Activated CD4-positive, alpha-beta T cell treated with anti-CD3 and anti-CD28 coated beads, Interleukin-2, Interleukin-6, amounts not matched to agents 100 ng/mL and 50 ng/mL, durations not matched to agents 16 hours and 8 hours (primary cell): Measurements from ENCODE around the gene SLC6A19.

Experiments used
- DNase-seq: peaks from one replicate; pipeline ENCODE4 v3.0.0-alpha.2; 2020

Gene SLC6A19

DNA sequence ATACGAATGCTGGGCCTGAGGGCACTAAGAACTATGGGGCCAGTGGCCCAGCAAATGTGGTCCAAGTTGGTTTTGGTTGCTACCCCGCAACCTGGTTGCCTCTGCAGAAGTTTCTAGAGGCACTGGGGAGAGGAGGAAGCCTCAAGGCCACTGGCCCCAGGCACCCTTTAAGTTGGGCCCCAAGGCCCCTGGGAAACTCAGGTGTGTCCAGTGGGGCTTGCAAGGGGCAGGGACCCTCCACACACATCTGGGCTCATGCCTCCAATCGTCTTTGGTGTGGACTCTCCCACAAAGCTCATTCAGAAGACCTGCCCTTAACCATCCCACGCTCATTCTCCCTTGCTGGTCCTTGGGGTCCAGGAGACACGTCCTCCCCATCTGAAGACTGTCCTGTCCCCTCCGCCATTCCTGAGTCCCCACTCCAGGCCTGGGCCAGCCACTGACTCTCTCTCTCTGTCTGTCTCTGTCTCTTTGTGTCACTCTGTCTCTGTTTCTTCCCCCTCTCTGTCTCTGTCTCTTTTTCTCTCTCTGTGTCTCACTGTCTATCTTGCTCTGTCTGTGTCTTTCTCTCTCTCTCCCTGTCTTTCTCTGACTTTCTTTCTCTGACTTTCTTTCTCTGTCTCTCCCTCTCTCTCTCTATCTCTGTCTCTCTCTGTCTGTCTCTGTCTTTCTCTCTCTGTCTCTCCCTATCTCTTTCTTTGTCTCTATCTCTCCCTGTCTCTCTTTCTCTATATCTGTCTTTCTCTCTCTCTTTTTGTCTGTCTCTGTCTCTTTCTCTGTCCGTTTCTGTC, 3.3 kb upstream of the SLC6A19 start:
- no peak for DNase-seq

DNA sequence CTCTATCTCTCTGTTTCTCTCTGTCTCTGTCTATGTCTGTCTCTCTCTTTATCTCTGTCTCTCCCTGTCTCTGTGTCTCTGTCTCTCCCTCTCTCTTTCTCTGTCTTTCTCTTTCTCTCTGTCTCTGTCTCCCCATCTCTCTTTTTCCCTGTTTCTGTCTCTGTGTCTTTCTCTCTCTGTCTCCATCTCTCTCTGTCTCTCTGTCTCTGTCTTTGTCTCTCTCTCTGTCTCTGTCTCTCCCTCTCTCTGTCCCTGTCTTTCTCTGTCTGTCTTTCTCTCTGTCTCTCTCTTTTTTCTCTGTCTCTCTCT, 2.1 kb upstream of the SLC6A19 start:
- no peak for DNase-seq

DNA sequence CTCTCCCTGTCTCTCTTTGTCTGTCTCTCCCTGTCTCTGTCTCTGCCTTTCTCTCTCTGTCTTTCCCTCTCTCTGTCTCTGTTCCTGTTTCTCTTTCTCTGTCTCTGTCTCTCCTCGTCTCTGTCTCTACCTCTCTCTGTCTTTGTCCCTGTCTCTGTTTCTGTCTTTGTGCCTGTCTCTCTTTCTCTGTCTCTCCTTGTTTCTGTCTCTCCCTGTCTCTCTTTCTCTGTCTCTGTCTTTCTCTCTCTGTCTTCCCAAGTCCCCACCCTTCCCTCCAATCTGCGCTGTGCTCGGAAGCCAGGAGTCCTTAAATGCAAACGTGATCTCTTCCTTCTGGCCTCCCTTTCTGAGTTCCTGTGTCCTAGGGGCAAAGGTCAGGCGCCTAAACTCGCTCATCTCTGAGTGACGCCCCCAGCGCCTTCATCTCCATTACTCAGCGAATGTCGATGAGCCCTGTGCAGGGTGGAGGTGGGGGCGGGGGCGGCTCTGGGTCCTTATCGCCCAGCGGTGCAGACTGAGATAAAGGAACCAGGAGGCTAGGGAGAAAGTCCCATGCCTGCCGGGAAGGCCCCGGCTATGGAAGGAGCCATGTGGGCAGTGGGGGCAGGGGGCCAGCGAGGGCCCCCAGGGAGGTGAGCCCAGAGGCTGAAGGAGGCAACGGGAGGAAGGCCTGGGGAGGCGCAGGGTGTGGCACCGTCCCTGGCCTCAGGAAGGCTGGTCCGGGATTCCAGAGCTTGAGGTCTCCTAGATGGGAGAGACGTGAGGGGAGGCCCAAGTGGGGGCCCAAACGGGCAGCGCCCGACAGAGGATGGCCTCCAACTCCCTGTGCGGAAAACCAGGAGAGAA, 1.5 kb upstream of the SLC6A19 start:
- DNase-seq = no peak

DNA sequence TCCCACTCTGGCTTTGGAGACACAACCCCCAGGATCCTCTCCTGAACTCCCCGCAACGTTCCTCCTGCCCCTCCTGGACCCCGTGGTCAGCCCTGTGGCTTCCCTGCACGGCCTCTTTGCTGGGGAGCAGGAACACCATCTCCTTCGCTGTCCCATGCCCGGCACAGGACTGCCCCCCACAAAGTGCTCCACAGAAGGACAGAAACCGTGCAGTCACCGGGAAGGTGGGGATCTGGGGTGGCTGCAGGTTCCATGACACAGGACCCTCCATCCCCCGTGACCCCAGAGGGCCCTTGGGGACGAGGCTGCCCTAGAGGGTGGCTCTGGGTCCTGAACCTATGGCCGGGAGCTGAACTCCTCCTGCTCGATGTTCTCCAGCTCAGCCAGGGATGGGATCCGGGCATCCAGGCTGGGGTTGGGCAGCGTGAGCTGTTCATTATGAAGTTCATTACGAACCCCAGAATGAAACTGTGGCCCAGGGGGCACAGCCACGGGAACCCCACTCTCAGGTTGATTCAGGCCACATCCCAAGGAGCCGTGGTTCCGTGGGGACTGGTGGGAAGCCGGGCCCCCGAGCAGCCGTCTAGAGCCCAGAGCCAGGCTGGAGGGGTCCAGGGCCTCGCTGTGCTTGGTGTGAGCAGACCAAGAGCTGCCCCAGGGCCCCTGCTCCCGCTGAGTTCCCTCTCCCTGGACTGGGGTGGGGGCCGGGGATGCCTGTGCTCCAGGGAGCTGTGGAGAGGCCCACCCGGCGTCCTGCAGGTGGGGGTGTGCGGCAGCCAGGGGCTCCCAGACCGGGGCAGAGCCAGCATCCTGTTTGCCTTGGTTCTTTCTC, 684 bp upstream of the SLC6A19 start:
- DNase-seq = no peak

DNA sequence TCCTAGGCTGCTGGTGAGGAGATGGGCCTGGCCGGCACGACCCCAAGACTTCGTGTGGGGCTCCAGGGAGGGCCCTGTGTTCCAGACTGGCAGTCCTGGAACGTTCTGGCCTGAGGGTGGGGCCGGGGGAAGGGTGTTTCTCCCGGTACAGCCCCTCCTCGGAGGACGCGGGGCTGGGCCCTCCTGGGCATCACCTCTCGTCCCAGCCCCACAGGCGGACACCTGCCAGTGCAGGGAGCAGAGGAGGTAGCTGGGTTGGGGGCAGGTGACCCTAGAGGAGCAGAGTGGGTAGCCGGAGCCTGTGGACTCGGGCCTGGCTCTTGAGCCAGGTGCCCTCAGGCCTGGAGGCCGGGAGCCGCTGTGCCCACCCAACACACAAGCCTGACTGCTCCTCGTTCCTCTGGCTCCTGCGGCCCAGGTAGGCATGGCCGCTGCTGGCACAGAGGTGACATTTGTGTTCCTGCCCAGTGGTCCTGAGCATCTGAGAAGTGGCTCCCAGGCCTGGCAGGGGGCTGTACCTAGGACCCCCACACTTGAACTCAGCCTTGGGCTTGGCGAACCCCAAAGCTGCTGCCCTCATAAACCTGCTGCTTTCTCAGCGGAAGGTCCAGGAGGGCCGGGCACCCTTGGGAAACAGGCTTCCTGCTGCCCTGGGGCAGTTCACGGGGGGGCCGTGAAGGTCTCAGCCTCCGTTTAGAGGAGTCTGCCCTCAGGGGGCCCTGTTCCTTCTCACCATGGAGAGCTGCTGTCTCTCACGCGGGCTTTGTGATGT, 817 bp downstream of the SLC6A19 start:
- no peak for DNase-seq

DNA sequence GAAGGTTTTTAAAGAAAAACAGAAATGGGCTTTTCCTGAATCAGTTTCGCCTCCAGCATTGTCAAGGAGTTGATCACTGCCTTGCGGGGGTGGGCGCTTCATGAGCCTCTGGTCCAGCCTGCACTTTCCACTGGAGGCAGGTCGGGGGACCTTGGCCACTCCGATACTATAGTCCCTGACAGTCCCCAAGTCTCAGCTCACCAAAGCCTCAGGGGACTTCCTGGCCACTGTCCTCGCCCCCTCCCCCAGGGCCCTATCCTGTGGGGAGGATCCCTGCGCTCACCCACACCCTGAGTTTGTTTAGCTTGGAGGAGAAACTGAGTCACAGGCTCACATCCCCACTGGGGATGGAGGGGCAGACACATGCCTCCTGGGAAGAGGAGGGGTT, 1.4 kb downstream of the SLC6A19 start:
- no peak for DNase-seq

DNA sequence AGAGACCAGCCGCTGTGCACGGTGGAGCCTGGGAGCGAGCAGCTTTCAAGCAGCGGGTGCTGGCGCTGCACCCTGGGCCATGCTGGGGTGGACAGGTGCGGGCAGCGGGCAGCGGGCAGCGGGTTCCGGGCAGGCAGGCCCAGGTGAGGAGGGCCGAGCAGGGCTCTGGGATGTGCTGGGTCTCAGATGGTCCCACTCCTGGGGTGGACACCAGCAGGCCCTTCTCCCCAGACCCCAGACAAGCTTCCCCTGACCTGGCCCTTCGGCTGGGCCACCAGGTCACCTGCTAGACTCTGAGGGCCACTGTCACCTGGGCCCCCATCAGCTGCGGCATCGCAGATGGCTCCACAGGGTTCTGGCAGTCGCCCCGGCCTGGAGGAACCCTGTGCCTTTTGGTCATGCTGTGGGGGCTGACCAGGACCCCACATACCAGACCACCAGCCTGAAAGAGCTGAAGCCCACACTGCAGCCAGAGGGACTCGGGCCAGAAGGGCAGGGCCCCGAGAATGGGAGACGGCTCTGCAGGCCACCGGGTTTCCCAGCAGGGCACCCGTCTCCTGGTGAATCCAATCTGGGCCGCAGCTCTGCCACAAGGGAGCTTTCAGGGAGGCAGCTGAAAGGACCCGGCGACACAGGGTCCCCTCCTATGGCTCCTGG, 2.0 kb downstream of the SLC6A19 start:
- no peak for DNase-seq

DNA sequence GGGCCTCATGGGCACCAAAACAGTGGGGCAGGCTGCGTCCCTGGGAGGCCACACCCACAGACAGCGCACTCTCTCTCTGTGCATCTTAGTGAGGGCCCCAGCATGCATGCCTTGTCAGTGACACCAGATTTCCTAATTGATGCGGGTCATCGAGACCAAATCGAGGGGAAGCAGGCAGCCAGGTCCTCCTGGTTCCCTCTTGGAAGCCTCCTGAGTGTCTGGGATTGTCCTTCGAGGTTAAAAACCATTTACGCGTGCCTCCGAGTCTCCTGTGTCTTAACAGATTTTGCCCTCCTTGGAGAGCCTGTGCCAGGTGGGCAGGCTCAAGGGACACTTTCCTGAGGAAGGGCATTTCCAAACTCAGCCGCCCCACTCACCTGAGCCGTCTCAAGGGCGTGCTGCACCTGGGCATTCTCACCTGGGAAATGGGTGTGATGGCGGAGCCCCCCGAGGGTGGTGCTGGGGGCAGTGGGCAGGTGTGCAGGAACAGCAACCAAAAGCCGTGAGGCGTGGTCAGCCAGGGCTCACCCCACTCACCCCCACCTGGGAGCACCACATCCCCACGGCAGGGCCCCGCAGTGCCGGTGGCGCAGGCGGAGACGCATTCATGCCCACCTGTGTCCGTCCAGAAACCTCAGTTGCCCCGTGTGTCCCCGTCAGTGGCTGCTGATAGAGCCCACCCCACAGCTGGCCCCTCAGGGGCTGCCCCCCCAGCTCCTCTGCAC, 2.7 kb downstream of the SLC6A19 start:
- DNase-seq = no peak

DNA sequence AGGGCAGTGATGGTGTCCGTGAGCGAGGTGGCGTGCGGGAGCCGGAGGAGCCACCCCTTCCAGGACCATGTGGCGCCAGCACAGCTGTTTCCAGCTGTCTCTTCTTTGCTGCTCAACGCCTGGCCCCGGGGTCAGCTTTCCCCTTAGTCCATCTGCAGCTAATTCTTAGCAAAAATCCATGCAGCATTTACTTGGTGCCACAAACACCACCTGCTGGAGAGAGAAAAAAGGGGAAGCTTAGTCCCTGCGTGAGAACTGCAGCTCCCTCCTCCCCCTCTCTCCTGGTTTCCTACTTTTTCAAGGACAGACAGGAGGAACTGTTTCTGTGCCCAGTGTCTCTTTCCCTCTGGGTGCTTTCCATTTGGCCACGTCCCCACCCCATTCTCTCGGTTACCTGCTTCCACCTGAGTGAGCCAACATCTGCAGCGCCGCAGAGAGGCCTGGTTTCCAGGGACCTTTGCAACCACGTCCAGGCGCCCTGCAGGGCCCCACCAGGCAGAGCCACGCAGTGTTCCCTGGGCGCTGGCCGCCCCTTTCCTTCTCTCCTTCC, 3.4 kb downstream of the SLC6A19 start:
- no peak for DNase-seq

DNA sequence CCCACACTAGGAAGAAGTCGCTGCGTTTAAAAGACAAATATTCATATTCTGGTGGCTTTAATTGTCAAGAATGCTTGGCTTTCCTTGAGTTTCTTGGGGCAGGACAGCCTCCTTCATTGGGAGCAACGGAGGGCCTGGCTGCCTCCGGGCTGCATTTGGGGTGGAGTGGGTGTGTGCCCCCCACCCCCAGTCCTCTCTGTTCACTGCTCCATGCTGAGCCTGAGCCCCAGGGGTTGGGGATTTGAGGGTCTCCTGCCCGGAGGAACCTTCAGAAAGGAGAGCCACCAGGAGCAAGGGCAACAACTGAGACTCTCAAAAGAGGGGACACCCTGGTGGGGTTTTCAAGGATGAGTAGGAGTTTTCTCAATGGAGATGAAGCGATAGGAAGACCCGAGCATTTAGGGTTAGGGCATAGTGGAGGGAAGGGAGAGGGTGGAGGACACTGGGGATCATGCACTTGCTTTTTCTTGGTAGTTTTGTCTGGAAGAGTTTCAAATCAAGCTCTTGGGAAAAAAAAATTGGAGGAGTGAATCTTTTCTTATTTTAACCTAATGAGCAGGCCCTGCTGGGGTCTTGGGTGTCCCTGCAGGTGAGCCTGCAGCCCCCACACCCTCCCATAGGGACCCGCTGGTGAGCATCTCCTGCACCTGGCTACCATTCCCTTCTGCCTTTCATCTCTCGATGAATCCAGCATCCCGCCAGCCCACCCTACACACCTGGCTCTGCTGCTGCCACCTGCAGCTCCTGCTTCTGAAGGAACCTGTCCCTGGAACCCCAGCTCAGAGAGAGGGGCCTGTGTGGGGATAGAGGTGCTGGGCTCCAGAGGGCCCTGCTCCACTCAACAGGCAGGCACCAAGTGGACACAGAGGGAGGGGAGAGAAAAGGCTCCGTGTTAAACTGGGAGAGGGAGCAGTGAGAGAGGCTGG, 4.1 kb downstream of the SLC6A19 start:
- DNase-seq = no peak

DNA sequence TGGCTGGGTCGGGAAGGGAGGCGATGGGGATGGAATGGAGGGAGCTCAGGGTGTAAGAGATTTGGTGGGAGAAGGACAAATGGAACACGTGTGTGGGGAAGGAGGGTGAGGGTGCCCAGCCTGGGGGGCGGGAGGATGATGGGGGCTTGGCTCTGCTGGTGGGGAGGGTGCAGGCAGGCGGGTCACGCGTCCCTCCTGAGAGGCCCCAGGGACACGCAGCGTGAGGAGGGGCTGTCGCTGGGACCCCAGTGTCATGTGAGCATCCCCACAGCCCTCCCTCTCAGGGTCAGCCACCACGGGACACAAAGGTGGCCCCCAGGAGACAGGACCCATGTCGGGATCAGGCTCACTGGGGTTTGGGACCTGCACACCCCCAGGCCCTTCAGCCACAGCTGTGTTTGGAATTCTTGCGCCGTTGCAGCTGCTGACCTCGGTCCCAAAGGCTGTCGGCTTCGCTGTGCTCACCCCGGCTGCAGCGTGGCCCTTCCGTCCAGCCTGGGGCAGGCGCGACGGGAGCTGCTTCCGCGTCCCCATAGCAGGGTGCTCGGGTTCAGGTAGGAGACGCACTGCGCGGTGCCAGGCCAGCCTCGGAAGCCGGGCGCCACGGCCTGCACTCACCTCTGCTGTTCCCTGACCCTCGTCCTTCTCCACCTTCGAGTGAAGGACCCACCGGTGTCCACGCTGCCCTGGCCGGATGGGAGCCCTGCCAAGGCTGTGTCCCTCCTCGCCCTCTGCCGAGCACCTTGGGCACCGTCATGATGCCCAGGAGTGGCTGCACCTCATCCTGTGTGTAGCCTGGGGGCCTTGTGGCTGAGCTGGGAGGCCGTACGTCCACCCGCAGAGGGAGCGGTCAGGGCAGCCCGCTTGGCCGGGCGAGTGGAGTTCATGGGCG, 5.4 kb downstream of the SLC6A19 start:
- no peak for DNase-seq

DNA sequence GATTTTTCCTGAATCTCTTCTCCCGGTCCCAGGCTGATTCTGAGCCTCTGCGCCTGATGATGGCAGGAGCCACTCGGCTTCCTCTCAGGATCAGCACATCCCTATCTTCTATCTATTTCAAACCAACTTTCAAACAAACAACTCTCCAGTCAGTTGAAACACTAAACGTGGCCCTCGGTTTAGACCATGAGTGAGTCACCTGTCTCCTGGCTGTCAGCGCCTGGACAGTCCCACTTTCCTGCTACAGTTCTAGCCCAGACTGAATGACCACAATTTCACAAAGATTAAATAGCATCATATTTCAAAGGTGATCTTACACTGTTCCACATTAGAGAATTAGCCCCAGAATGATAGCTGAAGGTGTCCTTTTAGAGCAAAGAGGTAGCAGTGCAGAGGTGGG, 6.2 kb downstream of the SLC6A19 start:
- no peak for DNase-seq

DNA sequence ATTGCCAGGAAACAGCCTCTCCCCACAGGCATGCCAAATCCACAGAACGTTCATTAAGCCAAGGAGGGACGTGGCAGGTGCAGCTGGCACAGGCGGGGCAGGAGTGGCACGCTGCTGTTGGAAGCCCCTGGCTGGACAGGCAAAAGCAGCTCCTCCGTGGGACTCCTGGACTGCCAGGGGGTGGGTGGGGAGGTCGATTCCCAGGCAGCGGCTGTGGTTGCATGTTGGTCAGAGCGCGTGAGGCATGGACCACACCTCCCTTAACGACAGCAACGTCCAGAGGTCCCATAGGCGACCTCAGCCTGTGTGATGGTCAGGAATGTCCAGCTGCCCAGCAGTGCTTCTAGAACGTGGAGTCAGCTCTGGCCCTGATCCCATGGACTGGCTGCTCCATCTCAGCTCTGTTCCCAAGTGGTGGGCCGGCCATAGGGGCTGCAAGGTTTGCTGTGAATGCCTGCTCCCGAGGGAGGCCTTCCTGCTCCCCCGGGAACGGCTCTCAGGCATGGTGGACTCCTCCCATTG, 6.9 kb downstream of the SLC6A19 start:
- no peak for DNase-seq

DNA sequence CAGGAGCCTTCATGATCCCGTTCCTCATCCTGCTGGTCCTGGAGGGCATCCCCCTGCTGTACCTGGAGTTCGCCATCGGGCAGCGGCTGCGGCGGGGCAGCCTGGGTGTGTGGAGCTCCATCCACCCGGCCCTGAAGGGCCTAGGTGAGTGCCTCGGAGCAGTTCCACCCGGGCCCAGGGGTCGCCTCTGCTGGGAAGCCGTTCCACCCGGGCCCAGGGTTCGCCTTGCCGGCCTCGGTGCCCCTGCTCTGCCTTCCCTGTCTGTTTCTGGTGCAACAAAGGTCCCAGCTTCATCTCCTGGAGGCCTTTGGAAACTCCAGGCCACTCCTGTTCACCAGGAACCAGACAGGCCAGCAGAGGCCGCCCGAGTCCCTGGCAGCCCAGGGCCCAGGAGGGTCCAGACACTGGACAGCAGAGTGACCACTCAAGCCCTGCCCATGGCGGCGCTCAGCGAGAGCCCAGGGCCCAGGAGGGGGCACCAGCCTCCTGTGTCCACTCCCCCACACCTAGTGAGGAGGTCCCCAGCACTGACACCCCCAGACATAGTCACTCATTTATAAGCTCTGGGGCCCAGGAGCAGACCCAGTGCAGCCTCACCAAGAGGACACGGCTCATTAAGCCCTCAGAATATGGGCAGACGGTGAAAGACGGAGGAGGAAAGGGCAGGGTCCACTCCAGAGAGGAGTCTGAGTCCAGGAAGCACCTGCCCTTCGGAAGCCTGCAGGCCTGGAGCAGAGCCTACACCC, 7.5 kb downstream of the SLC6A19 start:
- no peak for DNase-seq

DNA sequence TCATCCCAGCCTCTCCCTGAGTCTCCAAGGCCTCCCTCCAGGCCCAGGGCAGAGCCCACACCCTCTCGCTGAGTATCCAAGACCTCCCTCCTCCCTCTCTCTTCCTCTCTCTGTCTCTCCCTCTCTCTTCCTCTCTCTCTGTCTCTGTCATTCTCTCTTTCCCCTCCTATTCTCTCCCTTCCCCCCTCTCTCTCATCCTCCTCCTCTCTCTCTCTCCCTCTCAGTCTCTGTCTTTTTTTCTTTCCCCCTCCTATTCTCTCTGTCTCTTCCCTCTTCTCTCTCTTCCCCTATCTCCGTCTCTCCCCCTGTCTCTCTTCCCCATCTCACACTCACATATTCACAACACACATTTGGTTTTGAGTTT, 8.1 kb downstream of the SLC6A19 start:
- DNase-seq = no peak

DNA sequence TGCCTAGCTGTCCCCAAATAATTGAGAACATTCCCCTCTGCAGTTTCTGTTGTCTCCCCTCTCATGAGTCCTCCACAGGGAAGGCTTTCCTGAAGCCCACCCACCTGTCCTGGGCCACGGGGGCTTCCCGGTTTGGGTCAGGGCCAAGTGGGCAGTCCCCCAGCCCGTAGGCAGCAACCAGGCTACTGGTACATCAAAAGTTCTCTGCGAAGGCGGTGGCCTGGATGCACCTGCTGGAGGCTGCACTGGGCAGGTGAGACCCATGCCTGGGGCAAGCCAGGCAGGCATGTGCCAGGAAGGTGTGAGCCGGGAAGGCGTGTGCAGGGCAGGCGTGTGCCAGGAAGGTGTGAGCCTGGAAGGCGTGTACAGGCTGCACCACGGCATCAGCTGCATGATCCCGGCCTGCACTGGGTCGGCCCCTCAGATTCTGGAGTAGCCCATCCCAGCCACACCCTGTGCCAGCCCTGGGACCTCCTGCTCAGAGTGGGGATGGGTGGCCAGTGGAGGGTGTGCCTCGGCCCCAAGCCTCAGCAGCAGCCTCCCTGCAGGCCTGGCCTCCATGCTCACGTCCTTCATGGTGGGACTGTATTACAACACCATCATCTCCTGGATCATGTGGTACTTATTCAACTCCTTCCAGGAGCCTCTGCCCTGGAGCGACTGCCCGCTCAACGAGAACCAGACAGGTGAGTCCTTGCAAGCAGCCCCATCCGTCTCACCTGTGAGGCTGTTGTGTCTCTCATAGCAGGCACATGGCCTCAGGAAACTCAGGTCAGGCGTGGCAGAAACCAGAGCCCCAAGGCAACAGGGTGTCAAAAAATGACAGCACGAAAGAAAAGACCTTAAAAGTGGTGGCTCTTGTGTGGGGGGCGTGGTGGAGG, 8.7 kb downstream of the SLC6A19 start:
- no peak for DNase-seq

DNA sequence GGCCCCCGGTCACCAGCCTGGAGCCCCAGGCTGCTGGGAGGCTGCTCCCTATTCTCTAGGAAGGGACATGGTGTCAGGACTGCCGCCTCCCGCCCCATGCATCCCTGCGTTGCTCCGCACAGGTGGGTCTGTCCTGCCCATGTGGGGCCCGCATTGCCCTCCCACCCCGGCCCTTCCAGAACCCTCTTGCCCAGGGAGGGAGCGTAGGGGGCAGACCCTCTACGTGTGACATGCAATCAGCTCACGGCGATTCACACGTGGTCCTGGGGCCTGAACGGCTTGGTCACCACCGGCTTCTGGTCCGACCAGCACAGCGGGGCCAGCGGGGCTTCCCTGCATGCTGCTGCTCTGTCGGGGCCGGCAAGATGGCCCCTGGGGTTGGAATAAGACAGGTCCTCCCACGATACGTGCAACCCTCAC, 9.4 kb downstream of the SLC6A19 start:
- no peak for DNase-seq
